ENCODE data around the gene NELL2. TPM values are rescaled to one million over a fixed set of nuclear protein-coding genes. Genes with fewer than 3 reads are reported as not detected.

NELL2 gene
- polyA plus RNA-seq, 4 donors, result 12.2 to 22.6 (median 19.2) TPM

- DNase-seq (ENCODE audit: low read depth in 4 of 4, low spot score in 3 of 4), result no peak
Observed at GRCh38 chr12:44637875-44638274, 238.2 kb downstream of the NELL2 start.

- DNase-seq (ENCODE audit: low read depth in 4 of 4, low spot score in 3 of 4), result no peak
Observed at GRCh38 chr12:44628180-44628579, 247.9 kb downstream of the NELL2 start.

- no peak for DNase-seq (ENCODE audit: low read depth in 4 of 4, low spot score in 3 of 4)
Observed at GRCh38 chr12:44627387-44628166, 248.5 kb downstream of the NELL2 start.

GRCh38 chr12:44626883-44627282 is 249.2 kb downstream of the NELL2 start:
- no peak for DNase-seq (ENCODE audit: low read depth in 4 of 4, low spot score in 3 of 4)

GRCh38 chr12:44618946-44619345 is 257.2 kb downstream of the NELL2 start:
- DNase-seq (ENCODE audit: low read depth in 4 of 4, low spot score in 3 of 4), result no peak

GRCh38 chr12:44616402-44616801 is 259.7 kb downstream of the NELL2 start:
- no peak for DNase-seq (ENCODE audit: low read depth in 4 of 4, low spot score in 3 of 4)

GRCh38 chr12:44611538-44611937 is 264.6 kb downstream of the NELL2 start:
- no peak for DNase-seq (ENCODE audit: low read depth in 4 of 4, low spot score in 3 of 4)

GRCh38 chr12:44603701-44604100 is 272.4 kb downstream of the NELL2 start:
- no peak for DNase-seq (ENCODE audit: low read depth in 4 of 4, low spot score in 3 of 4)

GRCh38 chr12:44592626-44593025 is 283.5 kb downstream of the NELL2 start:
- no peak for DNase-seq (ENCODE audit: low read depth in 4 of 4, low spot score in 3 of 4)

- DNase-seq (ENCODE audit: low read depth in 4 of 4, low spot score in 3 of 4), result no peak
Observed at GRCh38 chr12:44589697-44590096, 286.4 kb downstream of the NELL2 start.

- DNase-seq (ENCODE audit: low read depth in 4 of 4, low spot score in 3 of 4), result no peak
Observed at GRCh38 chr12:44588651-44589050, 287.5 kb downstream of the NELL2 start.

- no peak for DNase-seq (ENCODE audit: low read depth in 4 of 4, low spot score in 3 of 4)
Observed at GRCh38 chr12:44584625-44585024, 291.5 kb downstream of the NELL2 start.

GRCh38 chr12:44582521-44582920 is 293.6 kb downstream of the NELL2 start:
- DNase-seq (ENCODE audit: low read depth in 4 of 4, low spot score in 3 of 4), result no peak

- no peak for DNase-seq (ENCODE audit: low read depth in 4 of 4, low spot score in 3 of 4)
Observed at GRCh38 chr12:44581642-44582242, 294.4 kb downstream of the NELL2 start.

- DNase-seq (ENCODE audit: low read depth in 4 of 4, low spot score in 3 of 4), result no peak
Observed at GRCh38 chr12:44574586-44574985, 301.5 kb downstream of the NELL2 start.

- DNase-seq (ENCODE audit: low read depth in 4 of 4, low spot score in 3 of 4), result no peak
Observed at GRCh38 chr12:44573723-44574122, 302.4 kb downstream of the NELL2 start.

GRCh38 chr12:44571006-44571550 is 305.0 kb downstream of the NELL2 start:
- no peak for DNase-seq (ENCODE audit: low read depth in 4 of 4, low spot score in 3 of 4)

- DNase-seq (ENCODE audit: low read depth in 4 of 4, low spot score in 3 of 4), result no peak
Observed at GRCh38 chr12:44570036-44570583, 306.0 kb downstream of the NELL2 start.

GRCh38 chr12:44565163-44565562 is 311.0 kb downstream of the NELL2 start:
- DNase-seq (ENCODE audit: low read depth in 4 of 4, low spot score in 3 of 4), result no peak

- no peak for DNase-seq (ENCODE audit: low read depth in 4 of 4, low spot score in 3 of 4)
Observed at GRCh38 chr12:44563486-44563885, 312.6 kb downstream of the NELL2 start.

GRCh38 chr12:44558340-44559100 is 317.6 kb downstream of the NELL2 start:
- DNase-seq (ENCODE audit: low read depth in 4 of 4, low spot score in 3 of 4), result no peak
